OCI-LY7 (cell line): ENCODE results near the gene CRIP1. TPM values are rescaled to one million over a fixed set of nuclear protein-coding genes. Genes with fewer than 3 reads are reported as not detected.

Experiments
- BruUV-seq: library from RNA; stranded (reverse); fragments of 400-500 nt; replicated peaks from 2 replicates; lab custom pipeline; 2021; lab: Mats Ljungman, UMichigan
- CTCF ChIA-PET: fragments of 300-600 bp; sonication (Branson Sonifier 250); formaldehyde crosslinking; loops from one replicate; lab custom pipeline; 2022; ENCODE audit warnings: antibody characterized with exemption; ENCODE audit not compliant: unreplicated experiment; lab: Charles Lee
- POLR2A ChIA-PET: fragments of 300-600 bp; sonication (Branson Sonifier 250); formaldehyde crosslinking; loops from one replicate; lab custom pipeline; 2022; ENCODE audit warnings: antibody characterized with exemption; lab: Charles Lee
- DNase-seq: peaks from one replicate; pipeline ENCODE4 v3.0.0-alpha.2; 2015; ENCODE audit warnings: low spot score
- H2AFZ ChIP-seq: fragments of 200-600 bp; sonication (generic), shearing (Covaris generic); 2 replicates; pipeline ENCODE4 v1.6.1; 2014; ENCODE audit warnings: mild to moderate bottlenecking, antibody characterized with exemption, low read length, moderate library complexity
- H3K27ac ChIP-seq: fragments of 200-600 bp; sonication (generic); 2 replicates; pipeline ENCODE4 v1.5.1; 2014; ENCODE audit warnings: mixed run types, low read depth, mild to moderate bottlenecking, moderate library complexity, low read length, inconsistent platforms; ENCODE audit not compliant: poor library complexity, severe bottlenecking
- H3K36me3 ChIP-seq: fragments of 200-600 bp; sonication (generic); 2 replicates; pipeline ENCODE4 v1.6.1; 2014; ENCODE audit warnings: mild to moderate bottlenecking, antibody characterized with exemption, low read length, moderate library complexity, mixed read lengths; ENCODE audit not compliant: insufficient read depth
- H3K4me1 ChIP-seq: fragments of 200-600 bp; sonication (generic); 2 replicates; pipeline ENCODE4 v1.5.1; 2014; ENCODE audit warnings: mild to moderate bottlenecking, low read length; ENCODE audit not compliant: insufficient read depth, poor library complexity, severe bottlenecking
- H3K4me2 ChIP-seq: fragments of 200-600 bp; sonication (generic); 2 replicates; pipeline ENCODE4 v1.6.1; 2014; ENCODE audit warnings: mild to moderate bottlenecking, low read length
- H3K4me3 ChIP-seq: fragments of 200-600 bp; sonication (generic); 2 replicates; pipeline ENCODE4 v1.5.1; 2014; ENCODE audit warnings: mild to moderate bottlenecking, low read depth, low read length; ENCODE audit not compliant: poor library complexity, severe bottlenecking
- H3K79me2 ChIP-seq: fragments of 200-600 bp; sonication (generic); 2 replicates; pipeline ENCODE4 v1.6.1; 2016; ENCODE audit warnings: low read depth, mild to moderate bottlenecking, low read length, moderate library complexity, mixed read lengths; ENCODE audit not compliant: insufficient read depth
- H3K9me2 ChIP-seq: fragments of 200-600 bp; sonication (generic); 2 replicates; pipeline ENCODE4 v1.6.1; 2016; ENCODE audit warnings: mild to moderate bottlenecking, low read length, mixed read lengths; ENCODE audit not compliant: insufficient read depth
- H3K9me3 ChIP-seq: fragments of 200-600 bp; sonication (generic); 2 replicates; pipeline ENCODE4 v1.6.1; 2014; ENCODE audit warnings: mild to moderate bottlenecking, mixed run types, low read length, mixed read lengths
- H4K20me1 ChIP-seq: fragments of 200-600 bp; sonication (generic); 2 replicates; pipeline ENCODE4 v1.6.1; 2014; ENCODE audit warnings: mild to moderate bottlenecking, antibody characterized with exemption, low read length, moderate library complexity, mixed read lengths; ENCODE audit not compliant: insufficient read depth
- EZH2phosphoT487 ChIP-seq: fragments of 200-600 bp; sonication (generic); IDR thresholded peaks from 2 replicates; pipeline ENCODE4 v1.6.1; 2018; ENCODE audit warnings: low read depth, borderline replicate concordance, mild to moderate bottlenecking, mixed run types, antibody characterized with exemption, low read length, moderate library complexity, mixed read lengths
- intact Hi-C: fragments of 100-400 bp; cut with micrococcal nuclease; formaldehyde crosslinking; loops from one replicate; pipeline ENCODE4 v1.10.0; 2022; ENCODE audit not compliant: unreplicated experiment
- total RNA-seq, 2 experiments: library from RNA; depleted of rRNA in 1 of 2; stranded (reverse); fragments of >200 nt in 1 of 2; shearing (Covaris generic) in 1 of 2; gene quantifications; 2 replicates each; pipeline ENCODE4 v1.2.3, GENCODE V29; 2014 to 2022
- TF ChIP-seq, protein P1 (sequence below): fragments of 200-600 bp; sonication (generic); conservative IDR thresholded peaks from 2 replicates; pipeline ENCODE4 v1.5.1; 2014; ENCODE audit warnings: mild to moderate bottlenecking, antibody characterized with exemption, low read length, moderate library complexity, mixed read lengths

Gene CRIP1
- total RNA-seq, 2 experiments from 2014 or later = 4.6 TPM; not detected in 1

DNA sequence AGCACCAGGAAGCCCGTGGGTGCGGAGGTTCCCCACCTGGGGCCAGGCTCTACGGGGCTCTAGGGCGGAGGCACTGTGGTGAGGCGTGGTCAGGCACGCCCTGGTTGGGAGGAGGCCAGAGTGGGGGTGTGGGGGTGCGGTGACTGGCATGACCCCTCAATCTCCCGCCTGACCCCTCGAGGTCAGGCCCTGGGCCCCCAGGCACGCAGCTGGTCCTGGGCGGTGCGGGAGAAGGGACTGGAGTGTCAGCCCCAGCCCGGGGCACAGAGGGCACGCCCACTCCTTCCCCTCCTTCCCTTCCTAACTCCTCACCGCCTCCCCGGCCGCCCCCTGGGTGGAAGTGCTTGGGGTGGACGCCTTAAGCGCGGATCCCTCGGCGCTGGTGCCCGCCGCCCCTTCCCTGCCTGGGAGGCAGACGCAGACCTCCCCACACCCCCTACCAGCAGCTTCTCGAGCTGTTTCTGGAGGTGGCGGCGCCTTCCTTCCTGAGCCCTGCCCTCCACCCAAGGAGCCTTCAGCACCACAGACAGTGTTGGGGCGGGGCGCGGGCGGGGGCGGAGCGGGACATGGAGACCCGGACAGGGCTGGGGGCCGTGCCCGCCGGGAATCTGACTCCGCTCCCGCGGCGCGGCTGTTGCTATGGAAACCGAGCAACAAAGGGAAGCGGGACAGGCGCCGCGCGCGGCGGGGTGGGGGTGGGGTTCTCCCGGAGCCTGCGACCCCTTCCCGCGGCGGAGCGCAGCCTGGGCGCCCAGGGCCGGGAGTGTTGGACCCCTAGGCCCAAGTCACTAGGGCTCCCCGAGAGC is 12.8 kb upstream of the CRIP1 start:
- Histone ChIP-seq H4K20me1 (no peaks in the 10 kb centered on the region), H3K9me2 (no peaks in the 10 kb centered on the region), H3K4me1 (peaks cover 9% of the 10 kb centered on the region), H3K79me2 (no peaks in the 10 kb centered on the region), H3K4me2 (peak overlapping the region; percentile 71), H3K4me3 (peak overlapping the region; percentile 54), H3K9me3 (no peaks in the 10 kb centered on the region), H3K27ac (no peak overlapping the region), H2AFZ (no peak overlapping the region), H3K36me3 (peaks cover 10% of the 10 kb centered on the region; the same call in 1 of the 2 replicates)
- TF ChIP-seq, protein P1, sequence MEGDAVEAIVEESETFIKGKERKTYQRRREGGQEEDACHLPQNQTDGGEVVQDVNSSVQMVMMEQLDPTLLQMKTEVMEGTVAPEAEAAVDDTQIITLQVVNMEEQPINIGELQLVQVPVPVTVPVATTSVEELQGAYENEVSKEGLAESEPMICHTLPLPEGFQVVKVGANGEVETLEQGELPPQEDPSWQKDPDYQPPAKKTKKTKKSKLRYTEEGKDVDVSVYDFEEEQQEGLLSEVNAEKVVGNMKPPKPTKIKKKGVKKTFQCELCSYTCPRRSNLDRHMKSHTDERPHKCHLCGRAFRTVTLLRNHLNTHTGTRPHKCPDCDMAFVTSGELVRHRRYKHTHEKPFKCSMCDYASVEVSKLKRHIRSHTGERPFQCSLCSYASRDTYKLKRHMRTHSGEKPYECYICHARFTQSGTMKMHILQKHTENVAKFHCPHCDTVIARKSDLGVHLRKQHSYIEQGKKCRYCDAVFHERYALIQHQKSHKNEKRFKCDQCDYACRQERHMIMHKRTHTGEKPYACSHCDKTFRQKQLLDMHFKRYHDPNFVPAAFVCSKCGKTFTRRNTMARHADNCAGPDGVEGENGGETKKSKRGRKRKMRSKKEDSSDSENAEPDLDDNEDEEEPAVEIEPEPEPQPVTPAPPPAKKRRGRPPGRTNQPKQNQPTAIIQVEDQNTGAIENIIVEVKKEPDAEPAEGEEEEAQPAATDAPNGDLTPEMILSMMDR = no peak
- TF ChIP-seq EZH2phosphoT487 = no peak
- ChIA-PET POLR2A (no interaction called here), CTCF (no interaction called here)
- DNase-seq = no peak
- no TSS peak for BruUV-seq
- intact Hi-C loops = no loop called here

GRCh38 chr14:105474483-105475268 is 12.0 kb upstream of the CRIP1 start, which contains the start of gene CRIP2:
Gene CRIP2 (plus strand): TSS chr14:105474821. CDS start chr14:105474863, 42 bp downstream.
- Histone ChIP-seq H3K9me3 (no peaks in the 10 kb centered on the region), H3K4me2 (peak within 1 kb of the TSS; percentile 71), H3K4me1 (peaks cover 9% of the 10 kb centered on the region)

More at GRCh38 chr14:105474483-105475268, 12.0 kb upstream of the CRIP1 start, which contains the start of gene CRIP2:
- Histone ChIP-seq H4K20me1 (no peaks in the 10 kb centered on the region), H3K27ac (no peak within 1 kb of the TSS), H3K79me2 (no peaks in the 10 kb centered on the region), H3K9me2 (no peaks in the 10 kb centered on the region), H3K36me3 (peaks cover 4% of the 10 kb centered on the region; the same call in 1 of the 2 replicates), H3K4me3 (peak within 1 kb of the TSS; percentile 54), H2AFZ (no peak within 1 kb of the TSS)
- CTCF ChIA-PET = no interaction called here
- no peak for DNase-seq
- BruUV-seq = no TSS peak
- TF ChIP-seq, protein P1 = no peak
- no peak for TF ChIP-seq EZH2phosphoT487
- intact Hi-C loops = no loop called here
- POLR2A ChIA-PET = no interaction called here
